SK-N-SH (cell line): Measurements from ENCODE around the gene HMX2.

ENCODE experiments used
- CTCF ChIP-seq: fragments of 200-600 bp; sonication (generic); IDR thresholded peaks from 2 replicates; pipeline ENCODE4 v1.6.1; 2017; ENCODE audit warnings: antibody characterized with exemption, mild to moderate bottlenecking, moderate library complexity
- EP300 ChIP-seq, 2 experiments: IDR thresholded peaks; 2 replicates each; pipeline versions ENCODE4 v1.4.0 to v1.6.1; 2012; ENCODE audit warnings: borderline replicate concordance in 1 of 2, low read depth in 1 of 2, low read length in 1 of 2
- EZH2phosphoT487 ChIP-seq: fragments of 200-600 bp; sonication (generic); IDR thresholded peaks from 2 replicates; pipeline ENCODE4 v1.6.1; 2017; ENCODE audit warnings: low read depth, mixed run types, mild to moderate bottlenecking, antibody characterized with exemption, moderate library complexity, borderline replicate concordance
- FOSL2 ChIP-seq: IDR thresholded peaks from 2 replicates; pipeline ENCODE4 v1.4.0; 2012; ENCODE audit warnings: low read depth, mild to moderate bottlenecking, moderate library complexity, borderline replicate concordance
- FOXM1 ChIP-seq: IDR thresholded peaks from 2 replicates; pipeline ENCODE4 v1.4.0; 2012; ENCODE audit warnings: low read depth, mild to moderate bottlenecking
- MAX ChIP-seq: IDR thresholded peaks from 2 replicates; pipeline ENCODE4 v1.4.0; 2012; ENCODE audit warnings: low read depth
- MEF2A ChIP-seq: IDR thresholded peaks from 2 replicates; pipeline ENCODE4 v1.4.0; 2012; ENCODE audit warnings: low read depth, borderline replicate concordance
- RAD21 ChIP-seq: IDR thresholded peaks from 2 replicates; pipeline ENCODE4 v1.6.1; 2012; ENCODE audit warnings: mild to moderate bottlenecking, low read length
- RCOR1 ChIP-seq: fragments of 150-350 bp; IDR thresholded peaks from 2 replicates; pipeline ENCODE4 v1.6.1; 2017; ENCODE audit warnings: antibody characterized with exemption, low read length
- SIN3A ChIP-seq: IDR thresholded peaks from 2 replicates; pipeline ENCODE4 v1.6.1; 2012; ENCODE audit warnings: low read depth, mild to moderate bottlenecking, low read length, moderate library complexity, borderline replicate concordance
- SMC3 ChIP-seq: IDR thresholded peaks from 2 replicates; pipeline ENCODE4 v1.6.1; 2012; ENCODE audit warnings: low read depth, low read length, improper control_type of control experiment
- TEAD4 ChIP-seq: IDR thresholded peaks from 2 replicates; pipeline ENCODE4 v1.4.0; 2012; ENCODE audit warnings: mild to moderate bottlenecking, borderline replicate concordance; ENCODE audit not compliant: insufficient read depth
- USF2 ChIP-seq: fragments of 150-350 bp; IDR thresholded peaks from 2 replicates; pipeline ENCODE4 v1.6.1; 2017; ENCODE audit warnings: antibody characterized with exemption, low read length, low read depth, borderline replicate concordance

GRCh38 chr10:123194056-123194455 lies 46.1 kb downstream of the HMX2 start:
- no peak for TF ChIP-seq EP300 (IDR thresholded peaks at IDR 0.05; ENCODE audit: borderline replicate concordance in 1 of 2, low read depth in 1 of 2, low read length in 1 of 2)
- no peak for TF ChIP-seq SIN3A
- no peak for TF ChIP-seq CTCF
- TF ChIP-seq SMC3, result no peak
- no peak for TF ChIP-seq MAX
- TF ChIP-seq MEF2A, result no peak
- no peak for TF ChIP-seq EZH2phosphoT487
- no peak for TF ChIP-seq RAD21
- no peak for TF ChIP-seq RCOR1
- TF ChIP-seq USF2, result no peak
- TF ChIP-seq FOXM1, result no peak
- TF ChIP-seq TEAD4, result no peak
- no peak for TF ChIP-seq FOSL2
